Adipocyte (in vitro differentiated cells): ENCODE data around the gene IL18R1.

Source experiments
- DNase-seq: peaks from one replicate; pipeline ENCODE4 v3.0.0-alpha.2; 2015; ENCODE audit warnings: low read depth
- H3K27me3 ChIP-seq: replicated peaks from 2 replicates; pipeline ENCODE4 v1.7.0; 2013; ENCODE audit warnings: mild to moderate bottlenecking, low read length, moderate library complexity; ENCODE audit not compliant: control insufficient read depth, insufficient read depth
- H3K36me3 ChIP-seq: 2 replicates; pipeline ENCODE4 v1.7.0; 2013; ENCODE audit warnings: low read length, mild to moderate bottlenecking, moderate library complexity; ENCODE audit not compliant: control insufficient read depth, insufficient read depth, severe bottlenecking
- H3K4me1 ChIP-seq: 2 replicates; pipeline ENCODE4 v1.7.0; 2013; ENCODE audit warnings: mild to moderate bottlenecking, low read length, moderate library complexity; ENCODE audit not compliant: control insufficient read depth, insufficient read depth
- H3K4me3 ChIP-seq: 2 replicates; pipeline ENCODE4 v1.7.0; 2013; ENCODE audit warnings: mild to moderate bottlenecking, low read length, moderate library complexity
- H3K9ac ChIP-seq: 2 replicates; pipeline ENCODE4 v1.7.0; 2013; ENCODE audit warnings: mild to moderate bottlenecking, low read length, moderate library complexity
- H3K9me3 ChIP-seq: 2 replicates; pipeline ENCODE4 v1.7.0; 2013; ENCODE audit warnings: mild to moderate bottlenecking, low read length, moderate library complexity; ENCODE audit not compliant: control insufficient read depth

Gene IL18R1

GRCh38 chr2:102422910-102423309 lies 67.3 kb downstream of the IL18R1 start, which contains the start of gene IL18RAP:
IL18RAP (plus strand) TSS chr2:102423160; CDS start chr2:102423278, 118 bp downstream.
- H3K4me3 ChIP-seq: no peak within 1 kb of the TSS
- H3K9me3 ChIP-seq: peaks cover 3% of the 10 kb centered on the region
- H3K36me3 ChIP-seq: no peaks in the 10 kb centered on the region
- no peaks in the 10 kb centered on the region for H3K4me1 ChIP-seq
- no peak for DNase-seq
- H3K9ac ChIP-seq: no peak within 1 kb of the TSS
- peaks cover 58% of the 10 kb centered on the region for H3K27me3 ChIP-seq

- Histone ChIP-seq H3K27me3 (peaks cover 58% of the 10 kb centered on the region), H3K9me3 (peaks cover 7% of the 10 kb centered on the region), H3K4me3 (no peak overlapping the region), H3K4me1 (no peaks in the 10 kb centered on the region), H3K36me3 (no peaks in the 10 kb centered on the region), H3K9ac (no peak overlapping the region)
- DNase-seq: no peak
Observed at GRCh38 chr2:102423368-102423767, 67.8 kb downstream of the IL18R1 start.

- Histone ChIP-seq H3K4me3 (no peak overlapping the region), H3K9me3 (peaks cover 12% of the 10 kb centered on the region), H3K9ac (no peak overlapping the region), H3K27me3 (peaks cover 48% of the 10 kb centered on the region), H3K4me1 (no peaks in the 10 kb centered on the region), H3K36me3 (no peaks in the 10 kb centered on the region)
- DNase-seq: no peak
Observed at GRCh38 chr2:102424754-102425153, 69.2 kb downstream of the IL18R1 start.

- no peak for DNase-seq
- H3K4me1 ChIP-seq: no peaks in the 10 kb centered on the region
Observed at GRCh38 chr2:102425441-102426132, 70.0 kb downstream of the IL18R1 start.

GRCh38 chr2:102427249-102427648 lies 71.7 kb downstream of the IL18R1 start:
- no peak for DNase-seq
- Histone ChIP-seq H3K36me3 (no peaks in the 10 kb centered on the region), H3K9ac (no peak overlapping the region), H3K4me3 (no peak overlapping the region), H3K27me3 (peaks cover 23% of the 10 kb centered on the region), H3K9me3 (peaks cover 12% of the 10 kb centered on the region), H3K4me1 (no peaks in the 10 kb centered on the region)

More at GRCh38 chr2:102425441-102426132, 70.0 kb downstream of the IL18R1 start:
- no peak overlapping the region for H3K4me3 ChIP-seq
- no peak overlapping the region for H3K9ac ChIP-seq
- H3K9me3 ChIP-seq: peaks cover 12% of the 10 kb centered on the region
- peaks cover 39% of the 10 kb centered on the region for H3K27me3 ChIP-seq
- no peaks in the 10 kb centered on the region for H3K36me3 ChIP-seq

GRCh38 chr2:102428573-102428972 lies 73.0 kb downstream of the IL18R1 start:
- peaks cover 12% of the 10 kb centered on the region for H3K9me3 ChIP-seq
- no peak overlapping the region for H3K9ac ChIP-seq
- H3K4me1 ChIP-seq: no peaks in the 10 kb centered on the region
- no peak for DNase-seq
- H3K36me3 ChIP-seq: no peaks in the 10 kb centered on the region
- no peak overlapping the region for H3K4me3 ChIP-seq
- H3K27me3 ChIP-seq: peaks cover 19% of the 10 kb centered on the region

GRCh38 chr2:102432386-102432785 lies 76.8 kb downstream of the IL18R1 start:
- Histone ChIP-seq H3K9me3 (peaks cover 12% of the 10 kb centered on the region), H3K4me1 (no peaks in the 10 kb centered on the region), H3K9ac (no peak overlapping the region), H3K36me3 (no peaks in the 10 kb centered on the region), H3K27me3 (no peaks in the 10 kb centered on the region), H3K4me3 (no peak overlapping the region)
- no peak for DNase-seq

- no peak for DNase-seq
Observed at GRCh38 chr2:102433973-102434654, 78.5 kb downstream of the IL18R1 start.

GRCh38 chr2:102434655-102435381 lies 79.2 kb downstream of the IL18R1 start:
- DNase-seq: no peak
- no peaks in the 10 kb centered on the region for H3K36me3 ChIP-seq
- peaks cover 5% of the 10 kb centered on the region for H3K4me1 ChIP-seq
- no peak overlapping the region for H3K9ac ChIP-seq
- no peak overlapping the region for H3K4me3 ChIP-seq
- H3K27me3 ChIP-seq: no peaks in the 10 kb centered on the region
- no peaks in the 10 kb centered on the region for H3K9me3 ChIP-seq

More at GRCh38 chr2:102433973-102434654, 78.5 kb downstream of the IL18R1 start:
- no peak overlapping the region for H3K9ac ChIP-seq
- peaks cover under 1% of the 10 kb centered on the region for H3K4me1 ChIP-seq
- no peaks in the 10 kb centered on the region for H3K27me3 ChIP-seq
- no peak overlapping the region for H3K4me3 ChIP-seq
- H3K36me3 ChIP-seq: no peaks in the 10 kb centered on the region
- H3K9me3 ChIP-seq: no peaks in the 10 kb centered on the region

GRCh38 chr2:102435741-102436140 lies 80.1 kb downstream of the IL18R1 start:
- Histone ChIP-seq H3K36me3 (no peaks in the 10 kb centered on the region), H3K9ac (no peak overlapping the region), H3K4me1 (peaks cover 5% of the 10 kb centered on the region), H3K4me3 (no peak overlapping the region), H3K9me3 (no peaks in the 10 kb centered on the region), H3K27me3 (no peaks in the 10 kb centered on the region)
- DNase-seq: no peak

GRCh38 chr2:102436323-102436722 lies 80.7 kb downstream of the IL18R1 start:
- Histone ChIP-seq H3K4me1 (peaks cover 5% of the 10 kb centered on the region), H3K9ac (no peak overlapping the region), H3K27me3 (no peaks in the 10 kb centered on the region), H3K9me3 (no peaks in the 10 kb centered on the region), H3K4me3 (no peak overlapping the region), H3K36me3 (no peaks in the 10 kb centered on the region)
- DNase-seq: no peak
